K562 (cell line): ENCODE measurements around the gene AKNAD1. TPM values are rescaled to one million over a fixed set of nuclear protein-coding genes. Genes with fewer than 3 reads are reported as not detected.

Experiments
- ATF1 ChIP-seq, 2 experiments: fragments of 450-650 bp in 1 of 2; IDR thresholded peaks; 2 replicates each; pipeline ENCODE4 v1.6.1; 2016; ENCODE audit warnings: missing compliant biosample characterization in 1 of 2, missing genetic modification characterization in 1 of 2
- CBX3 ChIP-seq, 2 experiments: IDR thresholded peaks; 1 replicate in 1 of 2; 2 replicates in 1 of 2; pipeline ENCODE4 v1.6.1; 2012; ENCODE audit warnings: inconsistent platforms in 2 of 2, low read length in 2 of 2, borderline replicate concordance in 1 of 2, control low read depth in 1 of 2
- KDM1A ChIP-seq, 2 experiments: fragments of 450-650 bp; IDR thresholded peaks; 2 replicates each; pipeline ENCODE4 v1.6.1; 2016; ENCODE audit warnings: mild to moderate bottlenecking in 2 of 2
- KLF16 ChIP-seq: IDR thresholded peaks from 2 replicates; pipeline ENCODE4 v1.6.1; 2016; ENCODE audit warnings: antibody characterized with exemption
- MAZ ChIP-seq, 2 experiments: fragments of 450-650 bp in 1 of 2; sonication (generic) in 1 of 2; formaldehyde crosslinking; IDR thresholded peaks in 1 of 2; conservative IDR thresholded peaks in 1 of 2; 2 replicates each; pipeline versions ENCODE4 v1.4.0 to v1.5.0; 2020; ENCODE audit warnings: mild to moderate bottlenecking in 1 of 2, missing genetic modification reagents in 1 of 2
- NFIX ChIP-seq: fragments of 250-450 bp; sonication (Bioruptor Pico); IDR thresholded peaks from 2 replicates; pipeline ENCODE4 v1.4.0; 2020; ENCODE audit warnings: low read depth, mild to moderate bottlenecking, moderate library complexity
- POLR3A ChIP-seq: IDR thresholded peaks from 2 replicates; pipeline ENCODE4 v1.6.1; 2011; ENCODE audit warnings: borderline replicate concordance, mild to moderate bottlenecking, moderate library complexity; ENCODE audit not compliant: insufficient read length, insufficient read depth; ENCODE audit errors: extremely low read depth
- TAF1 ChIP-seq: IDR thresholded peaks from 2 replicates; pipeline ENCODE4 v1.6.1; 2011; ENCODE audit warnings: mild to moderate bottlenecking, low read length, moderate library complexity; ENCODE audit not compliant: insufficient read depth, control insufficient read depth, severe bottlenecking; ENCODE audit errors: extremely low read depth
- ZNF165 ChIP-seq: fragments of 250-450 bp; sonication (Bioruptor Pico); IDR thresholded peaks from 2 replicates; pipeline ENCODE4 v1.4.0; 2020; ENCODE audit warnings: borderline replicate concordance
- polyA plus RNA-seq, 8 experiments: library from polyadenylated mRNA; depleted of rRNA in 4 of 8; stranded (reverse) in 5 of 8; unstranded in 3 of 8; fragments of >200 nt; fragmentation: Nextera tagmentation in 2 of 8; fragmentation: Illumina TruSeq in 1 of 8; extraction: Ambion mirVana in 2 of 8; extraction: Trizol in 1 of 8; gene quantifications; 2 replicates each; pipeline versions ENCODE4 v1.2.1 to v1.2.3, GENCODE V29; 2011 to 2014; ENCODE audit warnings: inconsistent platforms in 1 of 8, missing spikeins in 1 of 8
- total RNA-seq, 7 experiments: library from RNA; depleted of rRNA in 6 of 7; stranded (reverse); fragments of >200 nt in 6 of 7; fragmentation: Illumina TruSeq in 2 of 7; extraction: Trizol in 2 of 7; gene quantifications; 2 replicates each; pipeline versions ENCODE4 v1.2.1 to v1.2.3, GENCODE V29; 2011 to 2021; ENCODE audit warnings: low replicate concordance in 1 of 7
- TF ChIP-seq, protein P1 (sequence below): IDR thresholded peaks from 2 replicates; pipeline ENCODE4 v1.6.1; 2011; ENCODE audit not compliant: insufficient read length; ENCODE audit errors: extremely low read depth
- TF ChIP-seq, protein P2 (sequence below): sonication (generic); formaldehyde crosslinking; IDR thresholded peaks from 2 replicates; pipeline ENCODE4 v1.8.0; 2023; ENCODE audit warnings: mild to moderate bottlenecking, missing genetic modification reagents
- TF ChIP-seq, protein P3 (sequence below), 2 experiments: fragments of 150-350 bp in 1 of 2; IDR thresholded peaks; 2 replicates each; pipeline ENCODE4 v1.6.1; 2012 to 2016; ENCODE audit warnings: low read depth in 2 of 2, low read length in 2 of 2, mild to moderate bottlenecking in 1 of 2, moderate library complexity in 1 of 2
- TF ChIP-seq, protein P4 (sequence below): IDR thresholded peaks from 2 replicates; pipeline ENCODE4 v1.6.1; 2016; ENCODE audit warnings: missing genetic modification characterization, missing compliant biosample characterization
- TF ChIP-seq, protein P5 (sequence below): fragments of 450-650 bp; conservative IDR thresholded peaks from 2 replicates; pipeline ENCODE4 v1.6.1; 2016; ENCODE audit warnings: missing genetic modification characterization, low read depth, mild to moderate bottlenecking, missing compliant biosample characterization, moderate library complexity
- TF ChIP-seq, protein P6 (sequence below), 2 experiments: fragments of 450-650 bp; IDR thresholded peaks; 2 replicates each; pipeline ENCODE4 v1.6.1; 2016

The AKNAD1 gene
- total and polyA plus RNA-seq, 9 of the 15 experiments (the other 6 are each of a cell fraction or from before 2014, with no cell fraction given) = 0.13 to 0.30 TPM; not detected in 7

DNA sequence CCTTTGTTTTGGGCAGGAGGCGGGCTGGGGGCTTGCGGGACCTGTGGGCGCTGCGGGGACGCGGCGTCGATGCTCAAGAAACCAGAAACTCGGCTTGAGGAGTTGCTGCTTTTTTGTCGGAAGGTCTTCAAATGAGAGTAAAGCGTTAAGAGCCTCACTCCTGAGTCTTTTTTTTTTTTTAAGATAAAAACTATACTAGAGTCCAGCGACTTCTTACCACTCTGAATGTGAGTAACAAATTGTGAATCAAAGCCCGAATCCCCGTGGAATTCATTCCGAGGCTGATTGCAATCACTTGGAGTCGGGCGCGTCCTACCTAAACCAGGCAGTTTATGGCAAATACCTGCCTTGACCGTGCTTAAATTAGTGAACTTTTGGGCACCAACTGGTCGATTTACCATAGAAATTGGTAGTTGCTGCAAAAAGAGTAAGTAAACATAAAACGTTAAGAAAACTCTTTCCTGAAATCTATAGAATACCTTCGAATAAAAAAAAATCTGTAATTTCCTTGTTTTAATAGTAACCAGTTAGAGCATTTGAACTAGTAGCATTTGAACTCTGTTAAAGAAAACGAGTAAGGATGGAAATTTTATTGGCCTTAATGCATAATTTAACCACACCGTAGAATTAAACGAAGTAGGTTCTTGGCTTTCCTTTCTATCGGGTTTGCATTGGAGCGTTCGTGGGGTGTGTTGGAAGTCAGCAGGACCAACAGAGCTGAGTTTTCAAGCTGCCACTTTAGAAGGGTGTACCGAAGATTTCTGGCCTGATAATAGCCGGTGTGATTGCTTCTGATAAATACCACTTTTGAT is 20.7 kb upstream of the AKNAD1 start (continued):
- TF ChIP-seq MAZ (CRISPR knock-in tag; conservative IDR thresholded peaks at IDR 0.05 in 1 of 2, IDR thresholded peaks at IDR 0.05 in 1 of 2) (no peak), NFIX (CRISPR knock-in tag) (no peak), ATF1 (CRISPR knock-in tag; IDR thresholded peaks at IDR 0.05) (no peak), ATF1 (tag; IDR thresholded peaks at IDR 0.05) (no peak), ZNF165 (CRISPR knock-in tag) (no peak), CBX3 (IDR thresholded peaks at IDR 0.05; ENCODE audit: borderline replicate concordance in 1 of 2, low read length in 2 of 2) (0 out of 3 replicates have a peak, but pooled peaks of 1 of the 2 experiments have one; percentile 16), POLR3A (no peak), TAF1 (no peak), KDM1A (IDR thresholded peaks at IDR 0.05) (peak in 1 of 2 experiments; percentile 45; a peak in 1 of 4 replicates), KLF16 (no peak)
- TF ChIP-seq, protein P1, sequence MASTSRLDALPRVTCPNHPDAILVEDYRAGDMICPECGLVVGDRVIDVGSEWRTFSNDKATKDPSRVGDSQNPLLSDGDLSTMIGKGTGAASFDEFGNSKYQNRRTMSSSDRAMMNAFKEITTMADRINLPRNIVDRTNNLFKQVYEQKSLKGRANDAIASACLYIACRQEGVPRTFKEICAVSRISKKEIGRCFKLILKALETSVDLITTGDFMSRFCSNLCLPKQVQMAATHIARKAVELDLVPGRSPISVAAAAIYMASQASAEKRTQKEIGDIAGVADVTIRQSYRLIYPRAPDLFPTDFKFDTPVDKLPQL = no peak
- TF ChIP-seq, protein P2, sequence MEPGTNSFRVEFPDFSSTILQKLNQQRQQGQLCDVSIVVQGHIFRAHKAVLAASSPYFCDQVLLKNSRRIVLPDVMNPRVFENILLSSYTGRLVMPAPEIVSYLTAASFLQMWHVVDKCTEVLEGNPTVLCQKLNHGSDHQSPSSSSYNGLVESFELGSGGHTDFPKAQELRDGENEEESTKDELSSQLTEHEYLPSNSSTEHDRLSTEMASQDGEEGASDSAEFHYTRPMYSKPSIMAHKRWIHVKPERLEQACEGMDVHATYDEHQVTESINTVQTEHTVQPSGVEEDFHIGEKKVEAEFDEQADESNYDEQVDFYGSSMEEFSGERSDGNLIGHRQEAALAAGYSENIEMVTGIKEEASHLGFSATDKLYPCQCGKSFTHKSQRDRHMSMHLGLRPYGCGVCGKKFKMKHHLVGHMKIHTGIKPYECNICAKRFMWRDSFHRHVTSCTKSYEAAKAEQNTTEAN (CRISPR knock-in tag) = 0 out of 2 replicates have a peak, but pooled peaks have one; percentile 18
- TF ChIP-seq, protein P3, sequence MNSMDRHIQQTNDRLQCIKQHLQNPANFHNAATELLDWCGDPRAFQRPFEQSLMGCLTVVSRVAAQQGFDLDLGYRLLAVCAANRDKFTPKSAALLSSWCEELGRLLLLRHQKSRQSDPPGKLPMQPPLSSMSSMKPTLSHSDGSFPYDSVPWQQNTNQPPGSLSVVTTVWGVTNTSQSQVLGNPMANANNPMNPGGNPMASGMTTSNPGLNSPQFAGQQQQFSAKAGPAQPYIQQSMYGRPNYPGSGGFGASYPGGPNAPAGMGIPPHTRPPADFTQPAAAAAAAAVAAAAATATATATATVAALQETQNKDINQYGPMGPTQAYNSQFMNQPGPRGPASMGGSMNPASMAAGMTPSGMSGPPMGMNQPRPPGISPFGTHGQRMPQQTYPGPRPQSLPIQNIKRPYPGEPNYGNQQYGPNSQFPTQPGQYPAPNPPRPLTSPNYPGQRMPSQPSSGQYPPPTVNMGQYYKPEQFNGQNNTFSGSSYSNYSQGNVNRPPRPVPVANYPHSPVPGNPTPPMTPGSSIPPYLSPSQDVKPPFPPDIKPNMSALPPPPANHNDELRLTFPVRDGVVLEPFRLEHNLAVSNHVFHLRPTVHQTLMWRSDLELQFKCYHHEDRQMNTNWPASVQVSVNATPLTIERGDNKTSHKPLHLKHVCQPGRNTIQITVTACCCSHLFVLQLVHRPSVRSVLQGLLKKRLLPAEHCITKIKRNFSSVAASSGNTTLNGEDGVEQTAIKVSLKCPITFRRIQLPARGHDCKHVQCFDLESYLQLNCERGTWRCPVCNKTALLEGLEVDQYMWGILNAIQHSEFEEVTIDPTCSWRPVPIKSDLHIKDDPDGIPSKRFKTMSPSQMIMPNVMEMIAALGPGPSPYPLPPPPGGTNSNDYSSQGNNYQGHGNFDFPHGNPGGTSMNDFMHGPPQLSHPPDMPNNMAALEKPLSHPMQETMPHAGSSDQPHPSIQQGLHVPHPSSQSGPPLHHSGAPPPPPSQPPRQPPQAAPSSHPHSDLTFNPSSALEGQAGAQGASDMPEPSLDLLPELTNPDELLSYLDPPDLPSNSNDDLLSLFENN (IDR thresholded peaks at IDR 0.05; ENCODE audit: low read depth in 2 of 2, low read length in 2 of 2) = no peak
- TF ChIP-seq, protein P4, sequence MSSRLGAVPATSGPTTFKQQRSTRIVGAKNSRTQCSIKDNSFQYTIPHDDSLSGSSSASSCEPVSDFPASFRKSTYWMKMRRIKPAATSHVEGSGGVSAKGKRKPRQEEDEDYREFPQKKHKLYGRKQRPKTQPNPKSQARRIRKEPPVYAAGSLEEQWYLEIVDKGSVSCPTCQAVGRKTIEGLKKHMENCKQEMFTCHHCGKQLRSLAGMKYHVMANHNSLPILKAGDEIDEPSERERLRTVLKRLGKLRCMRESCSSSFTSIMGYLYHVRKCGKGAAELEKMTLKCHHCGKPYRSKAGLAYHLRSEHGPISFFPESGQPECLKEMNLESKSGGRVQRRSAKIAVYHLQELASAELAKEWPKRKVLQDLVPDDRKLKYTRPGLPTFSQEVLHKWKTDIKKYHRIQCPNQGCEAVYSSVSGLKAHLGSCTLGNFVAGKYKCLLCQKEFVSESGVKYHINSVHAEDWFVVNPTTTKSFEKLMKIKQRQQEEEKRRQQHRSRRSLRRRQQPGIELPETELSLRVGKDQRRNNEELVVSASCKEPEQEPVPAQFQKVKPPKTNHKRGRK = no peak
- TF ChIP-seq, protein P5, sequence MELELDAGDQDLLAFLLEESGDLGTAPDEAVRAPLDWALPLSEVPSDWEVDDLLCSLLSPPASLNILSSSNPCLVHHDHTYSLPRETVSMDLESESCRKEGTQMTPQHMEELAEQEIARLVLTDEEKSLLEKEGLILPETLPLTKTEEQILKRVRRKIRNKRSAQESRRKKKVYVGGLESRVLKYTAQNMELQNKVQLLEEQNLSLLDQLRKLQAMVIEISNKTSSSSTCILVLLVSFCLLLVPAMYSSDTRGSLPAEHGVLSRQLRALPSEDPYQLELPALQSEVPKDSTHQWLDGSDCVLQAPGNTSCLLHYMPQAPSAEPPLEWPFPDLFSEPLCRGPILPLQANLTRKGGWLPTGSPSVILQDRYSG (tag) = no peak
- TF ChIP-seq, protein P6, sequence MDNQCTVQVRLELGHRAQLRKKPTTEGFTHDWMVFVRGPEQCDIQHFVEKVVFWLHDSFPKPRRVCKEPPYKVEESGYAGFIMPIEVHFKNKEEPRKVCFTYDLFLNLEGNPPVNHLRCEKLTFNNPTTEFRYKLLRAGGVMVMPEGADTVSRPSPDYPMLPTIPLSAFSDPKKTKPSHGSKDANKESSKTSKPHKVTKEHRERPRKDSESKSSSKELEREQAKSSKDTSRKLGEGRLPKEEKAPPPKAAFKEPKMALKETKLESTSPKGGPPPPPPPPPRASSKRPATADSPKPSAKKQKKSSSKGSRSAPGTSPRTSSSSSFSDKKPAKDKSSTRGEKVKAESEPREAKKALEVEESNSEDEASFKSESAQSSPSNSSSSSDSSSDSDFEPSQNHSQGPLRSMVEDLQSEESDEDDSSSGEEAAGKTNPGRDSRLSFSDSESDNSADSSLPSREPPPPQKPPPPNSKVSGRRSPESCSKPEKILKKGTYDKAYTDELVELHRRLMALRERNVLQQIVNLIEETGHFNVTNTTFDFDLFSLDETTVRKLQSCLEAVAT (IDR thresholded peaks at IDR 0.05) = peak in 1 of 2 experiments; percentile 48; a peak in 1 of 4 replicates
